DOHH2 (cell line): ENCODE measurements around the gene GPC6.

ENCODE experiments used
- H3F3A ChIP-seq: fragments of 200-600 bp; sonication (generic), shearing (Covaris generic); 2 replicates; pipeline ENCODE4 v1.6.0; 2016; ENCODE audit warnings: antibody characterized with exemption, mild to moderate bottlenecking; ENCODE audit not compliant: control insufficient read depth, insufficient read depth
- H3K27ac ChIP-seq: fragments of 200-600 bp; sonication (generic); 2 replicates; pipeline ENCODE4 v1.5.1; 2014; ENCODE audit warnings: low read depth, mild to moderate bottlenecking, low read length, moderate library complexity
- H3K27me3 ChIP-seq: fragments of 200-600 bp; sonication (generic); 2 replicates; pipeline ENCODE4 v1.6.1; 2014; ENCODE audit warnings: mild to moderate bottlenecking, low read length, mixed read lengths; ENCODE audit not compliant: control insufficient read depth
- H3K36me3 ChIP-seq: fragments of 200-600 bp; sonication (generic); 2 replicates; pipeline ENCODE4 v1.6.1; 2014; ENCODE audit warnings: mild to moderate bottlenecking, low read length, moderate library complexity, mixed read lengths; ENCODE audit not compliant: control insufficient read depth
- H3K4me1 ChIP-seq: fragments of 200-600 bp; sonication (generic); 2 replicates; pipeline ENCODE4 v1.6.1; 2014; ENCODE audit warnings: mild to moderate bottlenecking, low read length, mixed read lengths; ENCODE audit not compliant: control insufficient read depth
- H3K4me2 ChIP-seq: fragments of 200-600 bp; sonication (generic); 2 replicates; pipeline ENCODE4 v1.6.0; 2014; ENCODE audit warnings: mild to moderate bottlenecking, low read length, moderate library complexity
- H3K4me3 ChIP-seq: fragments of 200-600 bp; sonication (generic); 2 replicates; pipeline ENCODE4 v1.5.1; 2014; ENCODE audit warnings: mild to moderate bottlenecking, low read length, mixed read lengths
- H3K79me2 ChIP-seq: fragments of 200-600 bp; sonication (generic); 2 replicates; pipeline ENCODE4 v1.6.1; 2014; ENCODE audit warnings: mild to moderate bottlenecking, low read length, mixed read lengths; ENCODE audit not compliant: control insufficient read depth
- H3K9me2 ChIP-seq: fragments of 200-600 bp; sonication (generic); replicated peaks from 2 replicates; pipeline ENCODE4 v1.6.1; 2014; ENCODE audit warnings: mild to moderate bottlenecking, low read length, mixed read lengths; ENCODE audit not compliant: control insufficient read depth
- H3K9me3 ChIP-seq: fragments of 200-600 bp; sonication (generic); 2 replicates; pipeline ENCODE4 v1.6.1; 2014; ENCODE audit warnings: antibody characterized with exemption, low read length, mixed read lengths; ENCODE audit not compliant: control insufficient read depth, insufficient read depth
- H4K20me1 ChIP-seq: fragments of 200-600 bp; sonication (generic); 2 replicates; pipeline ENCODE4 v1.6.0; 2014; ENCODE audit warnings: low read depth, mild to moderate bottlenecking, antibody characterized with exemption, low read length, moderate library complexity; ENCODE audit not compliant: control insufficient read depth, insufficient read depth
- CTCF ChIP-seq: fragments of 200-600 bp; sonication (generic); IDR thresholded peaks from one replicate; pipeline ENCODE4 v1.5.1; 2014; ENCODE audit warnings: antibody characterized with exemption, mild to moderate bottlenecking, low read depth, low read length; ENCODE audit not compliant: poor library complexity, severe bottlenecking
- EZH2phosphoT487 ChIP-seq: fragments of 200-600 bp; sonication (generic); IDR thresholded peaks from 2 replicates; pipeline ENCODE4 v1.6.1; 2017; ENCODE audit warnings: borderline replicate concordance, mild to moderate bottlenecking, antibody characterized with exemption, low read length, moderate library complexity, mixed read lengths

Gene GPC6

DNA sequence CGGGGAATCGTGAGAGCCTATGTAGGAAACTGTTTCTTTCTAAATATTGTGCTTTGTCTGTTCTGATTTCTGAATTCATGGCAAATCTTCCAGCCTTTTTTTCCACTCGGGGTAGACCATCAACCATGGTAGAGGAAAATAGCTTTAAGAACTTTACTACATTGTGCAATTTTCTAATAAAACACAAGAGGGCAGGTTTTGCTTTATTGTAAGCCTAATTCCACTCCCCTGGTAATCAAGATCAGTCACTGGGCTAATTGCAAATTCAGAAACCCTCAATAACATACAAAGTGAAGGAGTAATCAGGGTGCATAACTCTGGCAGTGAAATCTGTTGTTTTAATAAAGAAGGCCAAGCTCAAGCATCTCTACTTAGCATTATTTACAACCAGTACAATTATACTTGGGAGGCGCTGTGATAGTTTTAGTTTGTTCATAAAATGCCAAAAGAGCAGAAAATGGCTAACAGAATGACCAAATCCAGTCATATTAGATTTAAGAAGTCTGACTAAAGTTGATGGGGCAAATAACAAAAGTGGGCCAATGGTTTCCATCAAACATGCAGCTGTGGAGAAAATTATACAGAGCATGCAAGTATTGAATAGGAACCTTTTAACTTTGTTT, 1209.1 kb downstream of the GPC6 start:
- H3K4me2 ChIP-seq = no peak overlapping the region
- no peaks in the 10 kb centered on the region for H3K9me3 ChIP-seq
- no peaks in the 10 kb centered on the region for H3K9me2 ChIP-seq
- no peaks in the 10 kb centered on the region for H3K4me1 ChIP-seq
- H3F3A ChIP-seq = no peaks in the 10 kb centered on the region
- no peaks in the 10 kb centered on the region for H3K79me2 ChIP-seq
- H4K20me1 ChIP-seq = no peaks in the 10 kb centered on the region
- peaks cover 5% of the 10 kb centered on the region for H3K27me3 ChIP-seq
- H3K27ac ChIP-seq = no peak overlapping the region
- no peak overlapping the region for H3K4me3 ChIP-seq
- TF ChIP-seq CTCF (peak; percentile 71), EZH2phosphoT487 (no peak)
- no peaks in the 10 kb centered on the region for H3K36me3 ChIP-seq

DNA sequence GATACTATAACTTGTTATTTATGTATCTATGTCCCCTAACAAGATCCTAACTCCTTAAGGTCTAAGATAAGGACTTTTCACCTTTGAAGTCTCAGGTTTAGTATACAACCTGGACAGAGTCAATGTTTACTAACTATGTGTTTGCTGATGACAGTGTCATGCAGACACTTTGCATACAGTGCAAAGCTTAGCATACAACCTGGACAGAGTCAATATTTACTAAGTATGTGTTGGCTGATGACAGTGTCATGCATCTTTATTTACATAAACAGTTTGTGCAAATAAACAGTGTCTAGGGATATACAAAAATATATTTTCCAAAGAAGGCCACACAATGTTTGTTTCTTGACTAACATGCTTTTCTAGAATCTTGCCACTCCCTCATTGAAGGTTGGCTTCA, 1218.2 kb downstream of the GPC6 start:
- Histone ChIP-seq H3F3A (no peaks in the 10 kb centered on the region), H3K9me2 (no peaks in the 10 kb centered on the region), H3K27me3 (no peaks in the 10 kb centered on the region; the same call in 1 of the 2 replicates), H4K20me1 (no peaks in the 10 kb centered on the region), H3K36me3 (no peaks in the 10 kb centered on the region), H3K4me2 (no peak overlapping the region), H3K4me3 (no peak overlapping the region), H3K79me2 (no peaks in the 10 kb centered on the region), H3K27ac (no peak overlapping the region), H3K9me3 (no peaks in the 10 kb centered on the region), H3K4me1 (no peaks in the 10 kb centered on the region)
- TF ChIP-seq EZH2phosphoT487 (no peak), CTCF (no peak)

- no peaks in the 10 kb centered on the region for H4K20me1 ChIP-seq
- H3F3A ChIP-seq = no peaks in the 10 kb centered on the region
Observed at GRCh38 chr13:94454334-94454733, 1227.7 kb downstream of the GPC6 start.

DNA sequence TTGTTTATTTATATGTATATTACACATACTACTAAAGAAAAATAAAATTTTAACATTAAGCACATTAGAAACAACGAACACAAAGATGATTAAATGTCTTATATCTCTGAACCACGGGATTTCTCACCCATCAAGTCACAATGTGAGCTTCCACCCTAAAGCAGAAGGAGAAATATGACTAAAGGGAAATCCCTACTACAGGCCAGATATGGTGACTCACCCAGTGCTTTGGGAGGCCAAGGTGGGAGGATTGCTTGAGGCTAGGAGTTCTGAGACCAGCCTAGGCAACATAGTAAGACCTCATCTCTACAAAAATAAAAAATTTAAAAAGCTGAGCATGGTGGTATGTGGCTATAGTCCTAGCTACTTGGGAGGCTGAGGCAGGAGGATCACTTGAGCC, 1228.3 kb downstream of the GPC6 start:
- H3K4me3 ChIP-seq = no peak overlapping the region
- H3K79me2 ChIP-seq = no peaks in the 10 kb centered on the region
- H3F3A ChIP-seq = no peaks in the 10 kb centered on the region
- no peak overlapping the region for H3K27ac ChIP-seq
- H3K4me2 ChIP-seq = no peak overlapping the region
- no peaks in the 10 kb centered on the region for H3K9me2 ChIP-seq
- no peaks in the 10 kb centered on the region for H3K36me3 ChIP-seq
- no peaks in the 10 kb centered on the region for H3K4me1 ChIP-seq
- no peaks in the 10 kb centered on the region for H4K20me1 ChIP-seq
- peaks cover 5% of the 10 kb centered on the region; the same call in 1 of the 2 replicates for H3K27me3 ChIP-seq
- TF ChIP-seq EZH2phosphoT487 = no peak
- TF ChIP-seq CTCF = no peak
- no peaks in the 10 kb centered on the region for H3K9me3 ChIP-seq

More at GRCh38 chr13:94454334-94454733, 1227.7 kb downstream of the GPC6 start:
- Histone ChIP-seq H3K9me3 (no peaks in the 10 kb centered on the region), H3K4me2 (no peak overlapping the region), H3K4me1 (no peaks in the 10 kb centered on the region), H3K27ac (no peak overlapping the region), H3K27me3 (peaks cover 5% of the 10 kb centered on the region; the same call in 1 of the 2 replicates), H3K9me2 (no peaks in the 10 kb centered on the region), H3K79me2 (no peaks in the 10 kb centered on the region), H3K4me3 (no peak overlapping the region), H3K36me3 (no peaks in the 10 kb centered on the region)
- no peak for TF ChIP-seq EZH2phosphoT487
